Measurements from ENCODE around the gene MATCAP1.

Gene MATCAP1

GRCh38 chr16:67227567-67227921 lies 43.8 kb upstream of the MATCAP1 start:
- TF ChIP-seq CTCF (IDR thresholded peaks at IDR 0.05; ENCODE audit: control insufficient read depth, insufficient read depth, low read depth, low read length, missing control alignments): no peak
- DNase-seq (ENCODE audit: low read depth): no peak

GRCh38 chr16:67226804-67227566 lies 43.2 kb upstream of the MATCAP1 start, which contains the start of gene TMEM208:
Gene TMEM208 (plus strand): TSS chr16:67227130. CDS start chr16:67227219, 89 bp downstream.
- peak; percentile 5 for TF ChIP-seq CTCF (IDR thresholded peaks at IDR 0.05; ENCODE audit: control insufficient read depth, insufficient read depth, low read depth, low read length, missing control alignments)

More at GRCh38 chr16:67227567-67227921, 43.8 kb upstream of the MATCAP1 start:
- peak overlapping the region; percentile 95 for H3K4me3 ChIP-seq (ENCODE audit: control insufficient read depth, low read depth, low read length)

GRCh38 chr16:67226295-67226803 lies 42.6 kb upstream of the MATCAP1 start:
- DNase-seq (ENCODE audit: low read depth): no peak
- H3K4me3 ChIP-seq (ENCODE audit: control insufficient read depth, low read depth, low read length): peak overlapping the region; percentile 95
- no peak for TF ChIP-seq CTCF (IDR thresholded peaks at IDR 0.05; ENCODE audit: control insufficient read depth, insufficient read depth, low read depth, low read length, missing control alignments)

More at GRCh38 chr16:67226804-67227566, 43.2 kb upstream of the MATCAP1 start, which contains the start of gene TMEM208:
- peak; percentile 88 for DNase-seq (ENCODE audit: low read depth)
- peak within 1 kb of the TSS; percentile 95 for H3K4me3 ChIP-seq (ENCODE audit: control insufficient read depth, low read depth, low read length)

GRCh38 chr16:67223992-67224391 lies 40.2 kb upstream of the MATCAP1 start:
- no peak for DNase-seq (ENCODE audit: low read depth)
- no peak for TF ChIP-seq CTCF (IDR thresholded peaks at IDR 0.05; ENCODE audit: control insufficient read depth, insufficient read depth, low read depth, low read length, missing control alignments)
- no peak overlapping the region for H3K4me3 ChIP-seq (ENCODE audit: control insufficient read depth, low read depth, low read length)

GRCh38 chr16:67216612-67217490 lies 33.1 kb upstream of the MATCAP1 start:
- no peak for TF ChIP-seq CTCF (IDR thresholded peaks at IDR 0.05; ENCODE audit: control insufficient read depth, insufficient read depth, low read depth, low read length, missing control alignments)
- H3K4me3 ChIP-seq (ENCODE audit: control insufficient read depth, low read depth, low read length): no peak overlapping the region
- DNase-seq (ENCODE audit: low read depth): no peak

GRCh38 chr16:67215706-67216105 lies 31.9 kb upstream of the MATCAP1 start:
- no peak for TF ChIP-seq CTCF (IDR thresholded peaks at IDR 0.05; ENCODE audit: control insufficient read depth, insufficient read depth, low read depth, low read length, missing control alignments)
- no peak for DNase-seq (ENCODE audit: low read depth)
- no peak overlapping the region for H3K4me3 ChIP-seq (ENCODE audit: control insufficient read depth, low read depth, low read length)

All from AG09309 (cell line).